Raji (cell line): ENCODE data around the gene MTHFD1L.

Experiments used
- POLR2A ChIP-seq: IDR thresholded peaks from 2 replicates; pipeline ENCODE4 v1.6.1; 2011; ENCODE audit warnings: low read depth, low read length, control low read depth; ENCODE audit not compliant: insufficient read depth

MTHFD1L gene

DNA sequence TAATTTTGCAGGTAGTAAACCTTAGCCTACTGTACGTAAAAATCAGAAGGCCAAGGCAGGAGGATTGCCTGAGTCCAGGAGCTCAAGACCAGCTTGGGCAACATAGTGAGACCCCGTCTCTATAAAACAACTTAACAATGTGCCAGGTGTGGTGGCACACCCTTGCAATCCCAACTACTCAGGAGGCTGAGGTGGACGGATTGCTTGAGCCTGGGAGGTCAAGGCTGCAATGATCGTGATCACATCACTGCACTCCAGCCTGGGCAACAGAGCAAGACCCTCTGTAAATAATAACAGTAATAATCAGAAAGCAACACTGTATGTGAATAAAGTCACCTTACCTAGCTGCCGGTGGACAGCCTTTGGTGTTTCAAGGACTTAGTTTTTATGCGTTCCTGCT is 48.9 kb downstream of the MTHFD1L start:
- no peak for TF ChIP-seq POLR2A

DNA sequence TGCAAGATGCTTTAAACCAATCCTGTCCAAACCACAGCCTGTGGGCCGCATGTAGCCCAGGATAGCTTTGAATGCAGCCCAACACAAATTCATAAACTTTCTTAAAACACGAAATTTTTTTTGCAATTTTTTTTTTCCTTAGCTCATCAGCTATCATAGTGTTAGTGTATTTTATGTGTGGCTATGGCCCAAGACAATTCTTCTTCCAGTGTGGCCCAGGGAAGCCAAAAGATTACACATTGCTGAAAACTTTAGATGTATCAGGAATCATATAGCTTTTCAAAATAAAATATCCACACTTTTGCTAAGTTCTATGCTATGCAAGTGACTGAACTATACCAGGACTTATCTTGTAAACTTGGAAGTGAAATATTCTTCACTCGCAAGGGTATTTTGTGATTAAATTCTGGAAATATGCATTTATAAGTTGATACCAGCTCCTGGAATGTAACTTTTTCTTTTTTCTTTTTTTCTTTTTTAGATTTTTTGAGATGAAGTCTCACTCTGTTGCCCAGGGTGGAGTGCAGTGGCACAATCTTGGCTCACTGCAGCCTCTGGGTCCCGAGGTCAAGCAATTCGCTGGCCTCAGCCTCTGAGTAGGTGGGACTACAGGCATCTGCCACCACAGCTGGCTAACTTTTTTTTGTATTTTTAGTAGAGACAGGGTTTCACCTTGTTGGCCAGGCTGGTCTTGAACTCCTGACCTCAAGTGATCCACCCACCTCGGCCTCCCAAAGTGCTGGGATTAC is 49.8 kb downstream of the MTHFD1L start:
- no peak for TF ChIP-seq POLR2A

DNA sequence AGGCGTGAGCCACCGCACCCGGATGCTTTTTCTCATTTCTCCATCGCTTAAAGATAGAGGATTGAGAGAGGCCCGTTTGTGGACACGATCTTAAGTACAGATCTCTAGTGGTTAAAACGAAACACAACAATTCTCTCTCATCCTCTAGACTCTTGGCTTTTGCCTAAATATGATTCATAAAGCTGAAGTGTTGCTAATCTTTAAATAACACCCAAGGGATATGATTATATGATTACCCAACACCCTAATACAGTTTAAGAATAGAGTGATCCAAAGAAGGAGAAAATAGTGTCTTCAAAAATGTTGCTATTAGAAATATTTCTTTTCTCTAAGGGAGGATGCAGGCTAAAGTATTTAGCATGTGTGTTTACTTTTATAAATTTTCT is 50.4 kb downstream of the MTHFD1L start:
- no peak for TF ChIP-seq POLR2A

DNA sequence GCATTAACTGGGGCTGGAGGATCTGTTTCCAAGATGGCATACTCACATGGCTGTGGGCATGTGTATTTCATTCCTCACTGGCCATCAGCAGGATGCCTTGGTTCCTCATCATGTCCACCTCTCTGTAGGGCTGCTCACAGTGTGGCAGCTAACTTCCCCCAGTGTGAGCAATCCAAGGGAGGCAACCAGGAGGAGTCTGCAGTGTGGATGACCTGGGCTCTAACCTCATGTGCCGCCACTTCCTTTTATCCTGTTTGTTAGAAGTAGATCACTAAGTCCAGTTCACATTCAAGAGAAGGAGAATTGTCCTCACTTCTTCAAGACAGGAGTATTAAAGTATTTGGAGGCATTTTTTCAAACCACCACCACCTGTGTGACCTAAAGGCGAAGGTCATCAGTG is 54.4 kb downstream of the MTHFD1L start:
- TF ChIP-seq POLR2A: no peak

DNA sequence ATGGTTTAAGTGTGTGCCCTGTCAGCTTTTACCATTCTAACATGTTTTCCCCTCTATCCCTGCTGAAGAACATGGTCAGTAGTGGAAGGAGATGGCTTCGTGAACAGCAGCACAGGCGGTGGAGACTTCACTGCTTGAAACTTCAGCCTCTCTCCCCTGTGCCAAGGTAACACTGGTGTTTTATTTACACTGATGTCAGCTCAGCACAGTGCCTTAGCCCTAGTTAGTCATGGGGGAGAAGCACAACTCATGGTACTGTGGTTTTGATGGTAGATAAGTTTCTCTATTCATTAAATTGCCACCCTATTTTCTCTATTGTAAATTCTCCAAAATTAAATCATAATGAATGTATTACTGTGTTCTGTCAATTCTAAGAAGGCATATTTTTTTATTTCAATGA is 56.6 kb downstream of the MTHFD1L start:
- TF ChIP-seq POLR2A: no peak

DNA sequence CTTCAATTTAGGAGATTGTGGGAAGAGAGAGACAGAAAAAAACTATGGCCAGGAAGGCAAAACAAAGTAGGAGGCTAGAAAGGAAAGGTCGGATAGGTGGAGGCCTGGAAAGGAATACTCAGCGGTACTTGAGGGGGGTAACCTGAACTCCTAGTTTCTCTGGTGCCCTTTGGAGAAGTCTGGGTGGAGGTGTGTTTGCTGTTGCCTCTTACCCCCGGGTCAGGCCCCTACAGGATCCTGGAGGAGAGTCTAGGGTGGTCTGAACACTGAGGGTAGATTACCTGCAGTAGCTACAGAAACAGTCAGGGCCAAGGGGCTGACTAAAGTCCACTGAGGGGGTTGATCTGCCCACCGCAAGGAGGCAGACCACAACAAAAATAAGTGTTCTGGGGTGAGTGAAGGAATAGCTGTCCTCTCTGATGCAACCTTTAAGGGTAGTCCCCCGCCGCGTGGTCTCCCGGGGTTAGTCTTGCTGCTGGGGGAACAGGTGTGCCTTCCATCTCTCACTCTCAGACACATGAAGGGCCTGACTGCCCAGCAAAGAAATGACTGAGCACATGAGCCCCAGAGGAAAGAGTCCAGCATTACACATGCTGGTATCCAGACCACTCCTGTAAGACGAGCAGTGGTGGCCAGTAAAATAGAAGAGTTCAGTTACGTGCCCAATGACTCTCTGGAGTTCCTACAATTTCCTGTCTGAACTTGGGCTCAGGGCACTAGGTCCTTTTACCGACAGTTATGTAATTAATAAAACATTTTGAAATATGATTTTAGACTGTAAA is 59.5 kb downstream of the MTHFD1L start:
- no peak for TF ChIP-seq POLR2A

DNA sequence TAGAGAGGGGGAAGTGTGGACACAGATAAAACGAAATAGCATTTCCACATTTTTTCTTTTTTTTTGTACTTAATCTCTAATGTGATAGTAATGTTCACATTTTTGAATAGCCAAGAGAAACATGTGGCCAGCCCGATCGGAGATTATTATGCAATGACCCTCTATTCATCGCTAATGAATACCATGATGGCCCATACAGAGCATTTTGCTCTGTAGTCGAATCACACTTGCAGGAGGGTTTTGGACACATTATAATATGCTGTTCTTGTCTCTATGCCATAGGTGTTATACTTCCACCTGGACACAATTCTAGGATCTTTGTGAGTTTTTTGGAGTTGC is 60.1 kb downstream of the MTHFD1L start:
- no peak for TF ChIP-seq POLR2A

DNA sequence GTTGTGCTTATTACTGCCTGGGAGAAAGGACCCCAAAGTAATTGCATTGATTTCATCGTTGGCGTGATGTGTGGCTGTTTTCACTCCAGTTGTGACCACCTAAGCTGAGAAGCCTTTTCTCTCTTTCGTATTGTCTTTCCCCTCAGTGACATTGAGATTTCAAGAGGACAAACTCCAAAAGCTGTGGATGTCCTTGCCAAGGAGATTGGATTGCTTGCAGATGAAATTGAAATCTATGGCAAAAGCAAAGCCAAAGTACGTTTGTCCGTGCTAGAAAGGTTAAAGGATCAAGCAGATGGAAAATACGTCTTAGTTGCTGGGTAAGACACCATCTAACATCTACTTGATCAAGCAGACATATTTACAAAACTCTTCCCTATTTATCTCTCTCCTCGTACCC is 60.5 kb downstream of the MTHFD1L start:
- TF ChIP-seq POLR2A: no peak

DNA sequence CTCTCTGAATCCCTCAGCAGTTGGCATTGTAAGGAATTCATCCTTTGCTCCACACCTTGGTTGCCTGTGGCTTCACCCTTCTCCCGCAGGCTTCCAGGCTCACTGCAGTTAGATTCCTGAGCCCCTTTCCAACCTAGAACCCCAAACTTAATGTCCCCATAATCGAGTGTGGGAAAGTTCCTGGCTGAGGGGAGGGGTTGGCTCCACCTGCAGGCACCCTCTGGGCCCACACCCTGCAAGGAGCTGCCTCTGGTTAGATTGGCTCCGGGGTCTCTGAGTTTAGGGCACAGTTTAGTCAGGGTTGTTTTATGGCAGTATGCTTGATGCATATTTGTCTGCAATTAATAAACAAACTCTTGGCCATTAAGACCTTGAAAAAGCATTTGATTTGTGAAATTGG is 63.4 kb downstream of the MTHFD1L start:
- no peak for TF ChIP-seq POLR2A

DNA sequence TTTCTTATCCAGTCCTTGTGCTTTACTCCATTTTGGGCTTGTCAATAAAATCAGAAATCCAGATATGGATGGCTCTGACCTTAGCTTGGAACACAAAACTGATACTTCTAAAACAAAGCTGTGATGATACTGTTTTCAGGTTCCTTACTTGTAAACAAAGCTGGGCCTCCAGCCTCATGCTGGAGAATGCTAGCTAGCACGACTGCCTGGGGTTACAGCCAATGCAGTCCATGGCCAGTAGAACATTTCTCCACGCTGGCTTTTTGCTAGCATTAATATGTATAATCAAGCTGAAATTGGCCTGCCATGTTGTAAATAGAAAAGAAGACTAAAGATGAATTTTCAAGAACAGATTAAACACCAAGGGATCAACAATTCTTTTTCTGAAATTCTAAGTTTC is 63.9 kb downstream of the MTHFD1L start:
- TF ChIP-seq POLR2A: no peak

DNA sequence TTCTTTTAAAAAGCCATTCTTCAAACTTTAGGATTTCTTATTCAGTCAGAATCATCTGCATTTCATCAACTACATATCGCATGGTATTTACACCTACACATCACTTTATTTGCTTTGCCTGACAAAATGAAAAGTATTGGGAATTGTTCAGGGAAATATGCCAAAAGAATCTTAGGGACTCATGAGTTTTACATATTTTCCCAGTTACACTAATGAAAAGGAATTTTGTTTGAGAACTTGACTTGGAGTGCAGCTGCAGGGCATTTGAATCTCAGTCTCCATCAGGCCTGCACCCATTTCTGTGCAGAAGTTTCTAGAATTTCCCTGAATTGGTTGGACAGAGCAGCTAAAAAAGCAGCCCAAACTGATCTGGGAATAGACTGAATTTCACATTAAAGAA is 65.3 kb downstream of the MTHFD1L start:
- no peak for TF ChIP-seq POLR2A

DNA sequence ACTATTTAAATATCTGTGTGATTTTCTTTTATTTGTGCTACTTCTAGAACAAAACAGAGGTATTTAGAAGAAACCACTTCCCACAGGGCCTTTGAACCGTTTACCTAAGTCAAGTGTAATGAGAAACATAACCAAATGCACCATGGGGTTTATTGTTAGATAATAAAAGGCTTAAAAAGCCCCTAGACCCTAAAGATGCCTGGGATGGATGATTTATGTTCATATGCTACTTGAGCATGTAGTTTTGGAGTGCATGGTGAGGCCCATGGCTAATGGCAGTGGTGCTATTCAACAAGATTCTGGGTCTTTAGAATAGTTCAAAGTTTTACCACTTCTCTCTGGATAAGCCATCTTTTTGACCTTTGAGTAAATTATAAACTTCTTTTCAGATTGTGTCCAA is 65.9 kb downstream of the MTHFD1L start:
- no peak for TF ChIP-seq POLR2A

DNA sequence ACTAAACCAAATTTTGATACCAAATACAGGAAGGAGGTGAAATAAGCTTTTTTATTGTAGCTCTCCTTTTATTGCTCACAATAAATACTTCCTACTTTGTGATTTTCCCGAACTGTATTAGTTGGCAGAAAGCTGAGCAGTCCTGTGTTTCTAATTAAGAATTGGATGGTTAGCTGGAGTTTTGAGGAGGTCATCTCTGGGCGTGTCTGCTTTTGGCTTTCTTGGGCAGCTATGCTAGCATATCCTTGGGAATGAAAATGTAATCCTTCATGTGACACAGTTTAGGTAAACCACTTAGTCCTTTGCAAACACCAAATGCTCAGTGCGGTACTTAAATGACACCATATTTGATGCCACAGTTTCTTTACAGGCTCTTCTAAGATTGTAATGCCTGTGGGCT is 67.5 kb downstream of the MTHFD1L start:
- TF ChIP-seq POLR2A: no peak

DNA sequence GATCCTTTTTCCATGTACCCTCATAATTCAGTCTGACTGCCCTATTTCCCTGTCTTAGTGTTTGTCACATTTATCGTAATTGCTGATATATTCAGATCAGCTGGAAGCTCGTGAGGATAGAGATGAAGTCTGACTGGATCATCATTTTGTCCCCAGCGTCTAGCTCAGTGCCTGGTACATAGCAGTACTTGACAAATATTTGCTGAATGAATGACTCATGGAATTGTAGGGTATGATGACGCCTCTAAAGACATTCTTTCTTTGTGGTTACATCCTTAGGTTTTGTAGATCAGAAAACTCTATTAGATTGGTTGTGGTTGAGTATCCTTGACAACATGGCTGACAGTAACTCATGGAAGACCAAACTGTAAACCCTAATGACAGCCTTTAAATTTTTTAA is 68.9 kb downstream of the MTHFD1L start:
- no peak for TF ChIP-seq POLR2A

DNA sequence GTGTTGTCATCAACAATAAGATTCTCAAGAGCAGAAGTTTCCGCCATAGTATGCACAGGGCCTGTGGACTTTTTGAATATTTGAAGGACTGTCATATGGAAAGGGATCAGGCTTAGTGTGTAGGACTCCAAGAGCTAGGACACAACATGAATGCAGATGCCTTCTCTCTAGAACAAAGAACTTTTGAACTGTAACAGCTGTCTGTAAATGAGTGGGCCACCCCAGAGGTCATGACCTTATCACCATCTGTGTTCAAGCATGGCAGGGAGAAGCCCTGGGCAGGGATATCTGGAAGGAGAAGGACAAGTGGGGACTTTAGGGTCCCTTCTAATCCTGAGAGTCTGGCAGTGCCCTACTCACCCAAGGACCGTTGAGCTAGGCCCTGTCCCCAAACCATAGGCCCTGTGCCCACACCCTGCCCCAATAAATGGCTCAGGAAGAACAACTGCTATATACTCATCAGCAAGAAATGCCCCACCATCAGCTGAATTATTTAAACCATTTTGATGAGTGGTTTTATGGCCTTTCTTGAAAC is 70.6 kb downstream of the MTHFD1L start:
- TF ChIP-seq POLR2A: no peak

DNA sequence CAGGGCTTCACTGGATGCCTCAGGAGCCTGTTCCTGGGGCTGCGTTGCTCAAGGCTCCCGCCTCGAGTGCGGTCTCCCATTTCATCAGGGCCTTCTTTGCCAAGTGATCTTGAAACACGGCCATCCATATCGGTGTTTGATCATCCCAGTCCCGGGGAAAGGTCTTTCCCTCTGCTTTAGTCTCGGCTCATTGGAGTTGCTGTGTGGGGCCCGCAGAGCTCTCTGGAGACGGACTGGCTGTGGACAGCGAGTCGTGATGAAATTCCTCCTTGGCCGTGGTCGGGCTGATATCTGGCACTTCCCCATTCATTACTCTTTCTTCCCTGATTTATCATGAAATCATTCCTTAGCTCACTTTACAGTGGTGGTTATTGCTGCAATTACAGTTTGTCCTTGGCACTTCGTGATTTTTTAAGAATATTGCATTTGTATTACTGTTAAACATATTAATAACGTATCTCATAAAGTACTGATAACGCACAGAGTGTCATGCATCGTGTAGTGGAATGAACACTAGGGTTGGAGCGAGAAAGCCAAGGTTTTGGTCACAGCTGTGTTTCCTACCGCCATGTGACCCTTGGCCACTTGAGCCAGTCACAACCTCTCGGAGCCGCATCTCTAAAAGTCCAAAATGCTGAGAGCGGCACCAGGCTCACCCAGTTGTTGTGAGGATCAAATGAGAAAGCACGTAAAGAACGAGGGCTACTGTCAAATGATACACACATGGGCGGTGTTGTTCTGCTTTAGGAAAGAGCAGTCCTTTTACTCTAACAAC is 71.8 kb downstream of the MTHFD1L start:
- TF ChIP-seq POLR2A: no peak
